Tibial nerve (tissue), 4 donors: Measurements from ENCODE around the gene PIK3CB.

Source experiments
- EP300 ChIP-seq, 2 donors: sonication (generic); formaldehyde crosslinking; IDR thresholded peaks; one replicate each; pipeline ENCODE4 v1.6.1; 2017; ENCODE audit warnings: antibody characterized with exemption in 2 of 2, mild to moderate bottlenecking in 1 of 2
- TF ChIP-seq, protein P1 (sequence below), 5 experiments: fragments of 200-600 bp in 3 of 5; fragments of 450-650 bp in 2 of 5; sonication (generic) in 3 of 5; IDR thresholded peaks; one replicate each; pipeline ENCODE4 v1.5.1; 2016 to 2019; ENCODE audit warnings: antibody characterized with exemption in 5 of 5, mild to moderate bottlenecking in 3 of 5, moderate library complexity in 2 of 5

DNA sequence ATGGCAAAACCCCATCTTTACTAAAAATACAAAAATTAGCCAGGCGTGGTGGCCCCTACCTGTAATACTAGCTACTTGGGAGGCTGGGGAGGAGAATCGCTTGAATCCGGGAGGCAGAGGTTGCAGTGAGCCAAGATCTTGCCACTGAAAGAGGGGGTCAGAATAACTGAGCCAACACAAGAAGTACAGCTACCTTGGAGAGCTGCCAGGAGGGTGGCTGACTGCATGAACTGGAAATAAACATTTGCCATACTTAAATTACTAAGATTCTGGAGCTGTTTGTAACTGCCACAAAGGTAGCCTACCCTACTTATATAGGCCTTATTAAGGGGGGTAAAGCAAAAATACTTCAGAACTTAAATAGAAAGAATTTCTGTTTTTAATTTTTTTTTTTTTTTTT, 15.4 kb upstream of the PIK3CB start:
- TF ChIP-seq EP300 (IDR thresholded peaks at IDR 0.05) = no peak
- TF ChIP-seq, protein P1, sequence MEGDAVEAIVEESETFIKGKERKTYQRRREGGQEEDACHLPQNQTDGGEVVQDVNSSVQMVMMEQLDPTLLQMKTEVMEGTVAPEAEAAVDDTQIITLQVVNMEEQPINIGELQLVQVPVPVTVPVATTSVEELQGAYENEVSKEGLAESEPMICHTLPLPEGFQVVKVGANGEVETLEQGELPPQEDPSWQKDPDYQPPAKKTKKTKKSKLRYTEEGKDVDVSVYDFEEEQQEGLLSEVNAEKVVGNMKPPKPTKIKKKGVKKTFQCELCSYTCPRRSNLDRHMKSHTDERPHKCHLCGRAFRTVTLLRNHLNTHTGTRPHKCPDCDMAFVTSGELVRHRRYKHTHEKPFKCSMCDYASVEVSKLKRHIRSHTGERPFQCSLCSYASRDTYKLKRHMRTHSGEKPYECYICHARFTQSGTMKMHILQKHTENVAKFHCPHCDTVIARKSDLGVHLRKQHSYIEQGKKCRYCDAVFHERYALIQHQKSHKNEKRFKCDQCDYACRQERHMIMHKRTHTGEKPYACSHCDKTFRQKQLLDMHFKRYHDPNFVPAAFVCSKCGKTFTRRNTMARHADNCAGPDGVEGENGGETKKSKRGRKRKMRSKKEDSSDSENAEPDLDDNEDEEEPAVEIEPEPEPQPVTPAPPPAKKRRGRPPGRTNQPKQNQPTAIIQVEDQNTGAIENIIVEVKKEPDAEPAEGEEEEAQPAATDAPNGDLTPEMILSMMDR (IDR thresholded peaks at IDR 0.05) = no peak
